GM21717 (cell line): ENCODE data around the gene GBP6.
"Not testable (repeated sequence)": the region's sequence is repeated elsewhere in the genome, so short reads cannot be mapped to it uniquely, and the experiment has no call there.

Experiments used
- ATAC-seq: cut with Tn5 transposase; IDR thresholded peaks from one replicate; pipeline ENCODE4 v1.9.1; 2021; ENCODE audit warnings: mild to moderate bottlenecking, moderate library complexity; ENCODE audit not compliant: unreplicated experiment

Gene GBP6

GRCh38 chr1:89363638-89364536, at the start of gene GBP6:
TSS of gene GBP6 (plus strand) at chr1:89364059. CDS start at chr1:89368552, 4,493 bp downstream.
- no peak for ATAC-seq

GRCh38 chr1:89322402-89322801, 41.5 kb upstream of the GBP6 start:
- ATAC-seq, result no peak

GRCh38 chr1:89331890-89332289, 32.0 kb upstream of the GBP6 start:
- ATAC-seq, result no peak

GRCh38 chr1:89332461-89332860, 31.4 kb upstream of the GBP6 start:
- no peak for ATAC-seq

GRCh38 chr1:89335486-89335885, 28.4 kb upstream of the GBP6 start:
- no peak for ATAC-seq

GRCh38 chr1:89337903-89338302, 26.0 kb upstream of the GBP6 start:
- no peak for ATAC-seq

- ATAC-seq, result no peak
Measured at GRCh38 chr1:89339039-89339438, 24.8 kb upstream of the GBP6 start.

GRCh38 chr1:89345479-89345878, 18.4 kb upstream of the GBP6 start:
- ATAC-seq, result not testable (repeated sequence)

- no peak for ATAC-seq
Measured at GRCh38 chr1:89347296-89347695, 16.6 kb upstream of the GBP6 start.

- ATAC-seq, result no peak
Measured at GRCh38 chr1:89350298-89350697, 13.6 kb upstream of the GBP6 start.

GRCh38 chr1:89351597-89352311, 12.1 kb upstream of the GBP6 start:
- no peak for ATAC-seq

GRCh38 chr1:89352421-89352820, 11.4 kb upstream of the GBP6 start:
- ATAC-seq, result no peak

- ATAC-seq, result no peak
Measured at GRCh38 chr1:89354205-89354604, 9.7 kb upstream of the GBP6 start.

GRCh38 chr1:89355056-89355455, 8.8 kb upstream of the GBP6 start:
- ATAC-seq, result no peak

GRCh38 chr1:89356658-89357400, 7.0 kb upstream of the GBP6 start:
- ATAC-seq, result no peak

- ATAC-seq, result peak; percentile 75
Measured at GRCh38 chr1:89358287-89358893, 5.5 kb upstream of the GBP6 start.

- no peak for ATAC-seq
Measured at GRCh38 chr1:89360716-89361115, 3.1 kb upstream of the GBP6 start.

- ATAC-seq, result no peak
Measured at GRCh38 chr1:89361681-89362080, 2.2 kb upstream of the GBP6 start.

GRCh38 chr1:89363196-89363595, 663 bp upstream of the GBP6 start:
- peak; percentile 92 for ATAC-seq

GRCh38 chr1:89364954-89365550, 1.2 kb downstream of the GBP6 start:
- no peak for ATAC-seq

GRCh38 chr1:89367221-89367620, 3.4 kb downstream of the GBP6 start:
- no peak for ATAC-seq
